GM20000 (cell line): ENCODE measurements around the gene SLC1A5.
"Not testable (repeated sequence)": the region's sequence is repeated elsewhere in the genome, so short reads cannot be mapped to it uniquely, and the experiment has no call there.

Experiments
- DNase-seq: peaks from one replicate; pipeline ENCODE4 v3.0.0; 2012; ENCODE audit warnings: low spot score
- TF ChIP-seq, protein P1 (sequence below): IDR thresholded peaks from 2 replicates; pipeline ENCODE4 v1.5.1; 2012; ENCODE audit warnings: mild to moderate bottlenecking, control low read depth; ENCODE audit errors: extremely low read depth, missing control alignments

The SLC1A5 gene

DNA sequence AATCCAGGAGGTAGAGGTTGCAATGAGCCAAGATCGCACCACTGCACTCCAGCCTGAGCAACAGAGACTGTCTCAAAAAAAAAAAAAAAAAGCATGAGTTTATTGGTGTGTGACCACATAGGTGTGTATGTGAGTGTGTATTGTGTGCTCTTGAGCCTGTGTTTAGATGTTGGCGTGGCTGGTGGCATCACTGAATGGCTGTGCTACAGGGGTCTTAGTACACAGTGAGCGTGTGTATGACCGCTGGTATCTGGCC, 2.5 kb downstream of the SLC1A5 start:
- TF ChIP-seq, protein P1, sequence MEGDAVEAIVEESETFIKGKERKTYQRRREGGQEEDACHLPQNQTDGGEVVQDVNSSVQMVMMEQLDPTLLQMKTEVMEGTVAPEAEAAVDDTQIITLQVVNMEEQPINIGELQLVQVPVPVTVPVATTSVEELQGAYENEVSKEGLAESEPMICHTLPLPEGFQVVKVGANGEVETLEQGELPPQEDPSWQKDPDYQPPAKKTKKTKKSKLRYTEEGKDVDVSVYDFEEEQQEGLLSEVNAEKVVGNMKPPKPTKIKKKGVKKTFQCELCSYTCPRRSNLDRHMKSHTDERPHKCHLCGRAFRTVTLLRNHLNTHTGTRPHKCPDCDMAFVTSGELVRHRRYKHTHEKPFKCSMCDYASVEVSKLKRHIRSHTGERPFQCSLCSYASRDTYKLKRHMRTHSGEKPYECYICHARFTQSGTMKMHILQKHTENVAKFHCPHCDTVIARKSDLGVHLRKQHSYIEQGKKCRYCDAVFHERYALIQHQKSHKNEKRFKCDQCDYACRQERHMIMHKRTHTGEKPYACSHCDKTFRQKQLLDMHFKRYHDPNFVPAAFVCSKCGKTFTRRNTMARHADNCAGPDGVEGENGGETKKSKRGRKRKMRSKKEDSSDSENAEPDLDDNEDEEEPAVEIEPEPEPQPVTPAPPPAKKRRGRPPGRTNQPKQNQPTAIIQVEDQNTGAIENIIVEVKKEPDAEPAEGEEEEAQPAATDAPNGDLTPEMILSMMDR = no peak

DNA sequence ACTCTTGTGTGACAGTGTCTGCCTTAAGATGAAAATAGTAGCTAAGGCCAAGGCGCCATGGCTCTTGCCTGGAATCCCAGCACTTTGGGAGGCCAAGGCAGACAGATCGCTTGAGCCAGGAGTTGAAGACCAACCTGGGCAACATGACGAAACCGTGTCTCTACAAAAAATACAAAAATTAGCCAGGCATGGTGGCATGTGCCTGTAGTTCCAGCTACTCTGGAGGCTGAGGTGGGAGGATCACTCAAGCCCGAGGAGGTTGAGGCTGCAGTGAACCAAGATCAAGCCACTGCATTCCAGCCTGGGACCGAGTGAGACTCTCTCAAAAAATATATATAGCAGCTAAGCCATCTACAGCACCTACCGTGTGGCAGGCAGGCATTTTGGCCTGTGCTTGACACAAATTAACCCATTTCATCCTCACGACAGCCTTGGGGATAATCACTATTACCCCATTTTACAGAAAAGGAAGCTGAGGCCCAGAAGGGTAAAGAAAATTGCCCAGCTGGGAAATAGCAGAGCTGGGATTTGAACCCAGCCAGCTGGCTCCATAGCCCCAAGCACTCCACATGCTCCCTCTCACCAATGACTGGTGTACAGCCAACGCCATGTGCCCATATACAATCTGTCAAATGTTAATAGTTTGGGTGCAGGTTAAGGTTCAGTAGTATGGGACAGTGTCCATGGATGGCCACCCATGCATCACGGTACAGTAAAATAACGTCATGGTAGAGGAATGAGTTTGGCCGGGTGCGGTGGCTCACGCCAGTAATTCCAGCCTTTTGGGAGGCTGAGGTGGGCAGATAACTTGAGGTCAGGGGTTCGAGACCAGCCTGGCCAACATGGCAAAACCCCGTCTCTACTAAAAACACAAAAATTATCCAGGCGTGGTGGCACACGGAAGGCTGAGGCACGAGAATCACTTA, 3.1 kb downstream of the SLC1A5 start:
- TF ChIP-seq, protein P1 = no peak
- DNase-seq = no peak

More for the DNA sequence above, 2.5 kb downstream of the SLC1A5 start:
- DNase-seq = no peak

DNA sequence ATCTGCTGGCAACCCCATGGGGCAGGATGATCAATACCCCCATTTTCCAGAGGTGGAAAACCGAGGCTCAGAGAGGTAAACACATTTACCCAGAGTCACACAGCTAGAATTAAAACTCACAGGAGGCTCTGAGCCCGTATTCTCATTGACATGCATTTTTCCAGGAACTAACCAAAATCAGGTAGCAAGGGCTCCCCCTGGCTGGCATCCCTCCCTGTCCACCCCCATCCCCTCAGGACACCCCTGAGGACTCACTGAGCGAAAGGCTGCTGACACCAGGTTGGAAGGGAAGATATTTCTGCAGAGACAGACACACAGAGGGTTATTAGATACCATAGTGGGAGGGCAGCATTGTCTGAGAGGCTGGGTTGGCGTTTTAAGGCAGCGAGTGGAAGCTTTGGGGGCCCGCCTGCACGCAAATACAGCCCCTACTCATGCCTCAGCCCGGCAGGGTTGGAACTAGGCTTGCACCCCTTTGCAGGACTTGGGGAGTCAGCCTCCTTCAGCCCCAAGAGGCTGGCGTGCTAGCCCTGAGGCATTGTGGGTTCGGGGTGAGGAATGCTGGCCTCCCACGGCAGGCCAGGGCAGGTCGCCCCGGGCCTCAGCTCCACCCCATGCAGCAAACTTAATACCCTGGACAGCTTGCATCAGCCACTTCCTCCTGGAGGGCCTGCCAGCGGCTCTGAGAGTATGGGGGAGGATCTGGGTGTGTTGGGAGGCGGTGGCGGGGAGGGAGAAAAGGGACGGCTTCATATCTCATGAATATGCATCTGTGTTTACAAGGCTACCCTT, 3.9 kb downstream of the SLC1A5 start:
- peak; percentile 86 for DNase-seq
- TF ChIP-seq, protein P1 = no peak

DNA sequence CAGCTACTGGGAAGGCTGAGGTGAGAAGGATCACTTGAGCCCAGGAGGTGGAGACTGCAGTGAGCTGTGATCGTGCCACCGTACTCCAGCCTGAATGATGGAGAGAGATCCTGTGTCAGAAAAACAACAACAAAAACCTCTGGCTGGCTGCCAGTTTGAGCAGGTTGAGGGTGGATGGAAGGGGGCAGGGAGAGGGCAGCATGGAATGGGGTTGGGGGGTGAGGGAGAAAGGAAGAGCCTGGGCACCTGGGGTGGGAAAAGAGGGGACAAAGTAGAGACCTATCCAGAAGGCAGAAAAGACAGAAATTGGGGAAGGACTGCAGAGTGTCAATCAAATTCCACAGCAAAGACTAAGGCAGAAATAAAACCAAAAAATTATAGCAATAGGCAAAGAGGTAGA, 4.7 kb downstream of the SLC1A5 start:
- DNase-seq = no peak
- TF ChIP-seq, protein P1 = no peak

DNA sequence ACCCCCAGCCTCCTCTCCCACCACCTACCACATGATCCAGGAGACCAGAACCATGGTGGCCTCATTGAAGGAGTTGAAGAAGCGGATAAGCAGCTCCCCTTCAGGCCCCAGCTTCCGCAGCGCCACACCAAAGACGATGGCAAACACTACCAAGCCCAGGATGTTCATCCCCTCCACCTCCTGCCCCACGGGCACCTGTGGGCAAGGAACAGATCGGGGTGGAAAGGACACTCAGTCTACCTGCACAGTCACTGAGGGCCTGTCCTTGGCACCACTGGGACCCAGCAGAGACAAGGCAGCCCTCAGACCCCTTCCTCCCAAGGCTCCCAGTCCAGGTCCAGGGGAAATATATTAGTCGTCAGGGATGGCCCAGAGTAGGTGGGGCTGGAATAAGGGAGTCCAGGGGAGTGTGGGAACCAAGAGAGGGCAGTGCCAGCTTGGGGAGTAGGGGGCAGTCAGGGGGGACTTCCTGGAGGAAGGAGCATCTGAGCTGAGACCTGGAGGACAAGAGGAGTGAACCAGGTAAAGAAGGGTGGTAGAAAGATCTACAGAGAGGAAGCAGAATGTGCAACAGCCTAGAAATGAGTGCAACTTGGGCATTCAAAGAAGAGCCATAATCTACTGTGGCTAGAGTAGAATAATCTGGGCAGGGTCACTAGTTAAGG, 5.9 kb downstream of the SLC1A5 start:
- TF ChIP-seq, protein P1 = no peak
- no peak for DNase-seq

DNA sequence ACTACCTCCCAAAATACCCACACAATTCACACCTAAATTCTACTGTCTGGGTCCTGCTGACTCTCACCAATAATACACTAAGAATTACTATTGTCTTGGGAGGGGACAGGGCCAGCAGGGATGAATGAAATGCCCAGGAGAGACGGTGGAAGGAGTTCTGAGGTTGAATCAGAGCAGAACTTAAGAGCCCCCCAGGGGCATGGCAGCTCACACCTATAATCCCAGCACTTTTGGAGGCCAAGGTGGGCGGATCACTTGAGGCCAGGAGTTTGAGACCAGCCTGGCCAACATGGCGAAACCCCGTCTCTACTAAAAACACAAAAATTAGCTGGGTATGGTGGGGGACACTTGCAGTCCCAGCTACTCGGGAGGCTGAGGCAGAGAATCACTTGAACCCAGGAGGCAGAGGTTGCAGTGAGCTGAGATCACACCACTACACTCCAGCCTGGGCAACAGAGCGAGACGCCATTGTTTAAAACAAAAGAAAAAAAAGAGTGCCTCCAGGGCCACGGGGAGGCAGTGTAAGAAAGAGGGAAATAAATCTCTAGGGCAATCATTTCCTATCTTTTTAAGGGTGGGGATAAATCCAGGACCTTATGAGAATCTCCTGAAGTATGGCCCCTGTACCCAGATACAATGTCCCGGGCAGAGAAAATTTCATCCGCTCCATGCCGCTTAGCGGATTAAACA, 10.3 kb downstream of the SLC1A5 start:
- not testable (repeated sequence) for DNase-seq
